ENCODE measurements around the gene HMOX2.

DNA sequence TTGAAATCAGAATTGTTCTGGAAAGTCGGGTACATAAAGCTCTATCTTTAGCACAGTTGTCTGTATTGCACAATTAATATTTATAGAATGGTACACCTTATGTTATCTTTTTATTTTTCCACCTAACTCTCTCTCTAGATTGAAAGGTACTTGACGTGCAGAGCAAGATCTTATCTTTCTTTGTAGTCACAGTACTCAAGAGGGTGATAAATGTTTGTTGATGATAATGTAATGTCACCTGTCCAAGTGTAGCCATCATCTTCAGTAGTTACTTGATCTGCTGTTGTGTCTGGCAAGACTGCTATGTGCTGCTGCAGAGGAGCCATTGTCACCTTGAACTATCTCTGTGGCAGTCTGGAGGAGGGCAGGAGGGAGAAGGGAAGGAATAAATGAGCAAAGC lies 5.3 kb downstream of the HMOX2 start:
- TF ChIP-seq MAX (IDR thresholded peaks at IDR 0.05; ENCODE audit: low read depth, low read length): no peak
- no peak for TF ChIP-seq CTCF (IDR thresholded peaks at IDR 0.05; ENCODE audit: low read depth, low read length)
- TF ChIP-seq POLR2A (IDR thresholded peaks at IDR 0.05; ENCODE audit: extremely low read depth, insufficient read length): no peak

Data from NB4 (cell line).